Spleen (tissue), 7 donors: Measurements from ENCODE around the gene XPO6.
A peak's percentile ranks its signal among the peaks of the same experiment; 100 is the strongest.

ENCODE experiments used
- CTCF ChIP-seq, 11 experiments: fragments of 200-600 bp in 7 of 11; fragments of 450-650 bp in 4 of 11; sonication (generic) in 4 of 11; IDR thresholded peaks in 8 of 11; conservative IDR thresholded peaks in 3 of 11; 1 replicate in 7 of 11; 2 replicates in 4 of 11; pipeline versions ENCODE4 v1.4.0 to v1.8.0; 2016 to 2021; ENCODE audit warnings: antibody characterized with exemption in 11 of 11, inconsistent platforms in 4 of 11, mild to moderate bottlenecking in 1 of 11
- POLR2A ChIP-seq, 3 donors: fragments of 450-650 bp; IDR thresholded peaks; one replicate each; pipeline ENCODE4 v1.5.1; 2017; ENCODE audit warnings: antibody characterized with exemption in 3 of 3, mild to moderate bottlenecking in 1 of 3
- POLR2AphosphoS5 ChIP-seq, 3 donors: sonication (generic); formaldehyde crosslinking; IDR thresholded peaks; one replicate each; pipeline ENCODE4 v1.5.1; 2017; ENCODE audit warnings: antibody characterized with exemption in 3 of 3
- donor health status: DM: no; HTN: no; CAD: no; lungs with moderate emphysema.
- donor health status: DM: no; HTN: no; CAD: no.
- donor health status: DM: no; HTN: no; CAD: no.

- no peak for TF ChIP-seq CTCF (IDR thresholded peaks at IDR 0.05 in 8 of 11, conservative IDR thresholded peaks at IDR 0.05 in 3 of 11)
- TF ChIP-seq POLR2A (IDR thresholded peaks at IDR 0.05) = no peak
- TF ChIP-seq POLR2AphosphoS5 (IDR thresholded peaks at IDR 0.05) = peak in 1 of 3 donors; percentile 33
Measured at GRCh38 chr16:28163699-28164098, 48.1 kb downstream of the XPO6 start.
